Skeletal muscle satellite cell (primary cell): ENCODE results near the gene PKD1L1.

ENCODE experiments used
- H3K27me3 ChIP-seq: 2 replicates; pipeline ENCODE4 v1.7.0; 2013; ENCODE audit warnings: low read length; ENCODE audit not compliant: control insufficient read depth, insufficient read depth
- H3K36me3 ChIP-seq: 2 replicates; pipeline ENCODE4 v1.7.0; 2013; ENCODE audit warnings: mild to moderate bottlenecking, control low read depth, low read length; ENCODE audit not compliant: insufficient read depth
- H3K4me1 ChIP-seq: 2 replicates; pipeline ENCODE4 v1.7.0; 2013; ENCODE audit warnings: low read length; ENCODE audit not compliant: control insufficient read depth, insufficient read depth
- H3K4me2 ChIP-seq: 2 replicates; pipeline ENCODE4 v1.7.0; 2013; ENCODE audit warnings: mild to moderate bottlenecking, low read length
- H3K4me3 ChIP-seq: 2 replicates; pipeline ENCODE4 v1.7.0; 2013; ENCODE audit warnings: low read length
- H3K9ac ChIP-seq: 2 replicates; pipeline ENCODE4 v1.7.0; 2013; ENCODE audit warnings: mild to moderate bottlenecking, low read depth, low read length, moderate library complexity
- H3K9me3 ChIP-seq: replicated peaks from 2 replicates; pipeline ENCODE4 v1.7.0; 2013; ENCODE audit warnings: mild to moderate bottlenecking, control low read depth, low read length

Gene PKD1L1

GRCh38 chr7:47792521-47793121 lies 155.6 kb downstream of the PKD1L1 start:
- Histone ChIP-seq H3K4me3 (no peak overlapping the region), H3K9me3 (no peaks in the 10 kb centered on the region), H3K4me1 (peaks cover 21% of the 10 kb centered on the region), H3K36me3 (no peaks in the 10 kb centered on the region), H3K27me3 (no peaks in the 10 kb centered on the region), H3K4me2 (no peak overlapping the region), H3K9ac (no peak overlapping the region)

- Histone ChIP-seq H3K4me1 (peaks cover 30% of the 10 kb centered on the region), H3K9ac (no peak overlapping the region), H3K4me3 (no peak overlapping the region), H3K27me3 (no peaks in the 10 kb centered on the region), H3K9me3 (no peaks in the 10 kb centered on the region), H3K4me2 (no peak overlapping the region), H3K36me3 (no peaks in the 10 kb centered on the region)
These were observed 156.6 kb downstream of the PKD1L1 start for GRCh38 chr7:47791682-47792081.

GRCh38 chr7:47788083-47788482 lies 160.2 kb downstream of the PKD1L1 start:
- Histone ChIP-seq H3K4me1 (peaks cover 50% of the 10 kb centered on the region), H3K9ac (no peak overlapping the region), H3K4me2 (no peak overlapping the region), H3K36me3 (no peaks in the 10 kb centered on the region), H3K27me3 (no peaks in the 10 kb centered on the region), H3K4me3 (no peak overlapping the region), H3K9me3 (no peaks in the 10 kb centered on the region)

GRCh38 chr7:47787249-47788069 lies 160.8 kb downstream of the PKD1L1 start:
- Histone ChIP-seq H3K4me3 (no peak overlapping the region), H3K4me1 (peaks cover 56% of the 10 kb centered on the region)

GRCh38 chr7:47786557-47787248 lies 161.6 kb downstream of the PKD1L1 start:
- H3K4me3 ChIP-seq: peak overlapping the region; percentile 31
- no peaks in the 10 kb centered on the region for H3K9me3 ChIP-seq
- peak overlapping the region; percentile 61 for H3K4me2 ChIP-seq
- no peaks in the 10 kb centered on the region for H3K27me3 ChIP-seq
- peaks cover 58% of the 10 kb centered on the region for H3K4me1 ChIP-seq
- H3K9ac ChIP-seq: peak overlapping the region; percentile 79
- H3K36me3 ChIP-seq: no peaks in the 10 kb centered on the region

More at GRCh38 chr7:47787249-47788069, 160.8 kb downstream of the PKD1L1 start:
- Histone ChIP-seq H3K36me3 (no peaks in the 10 kb centered on the region), H3K4me2 (peak overlapping the region; percentile 17), H3K9me3 (no peaks in the 10 kb centered on the region), H3K27me3 (no peaks in the 10 kb centered on the region), H3K9ac (peak overlapping the region; percentile 79)

GRCh38 chr7:47785923-47786556 lies 162.2 kb downstream of the PKD1L1 start:
- Histone ChIP-seq H3K9ac (peak overlapping the region; percentile 79), H3K4me2 (peak overlapping the region; percentile 61), H3K27me3 (no peaks in the 10 kb centered on the region), H3K36me3 (no peaks in the 10 kb centered on the region), H3K9me3 (no peaks in the 10 kb centered on the region), H3K4me1 (peaks cover 59% of the 10 kb centered on the region), H3K4me3 (peak overlapping the region; percentile 31)

GRCh38 chr7:47783456-47784223 lies 164.6 kb downstream of the PKD1L1 start:
- Histone ChIP-seq H3K27me3 (no peaks in the 10 kb centered on the region), H3K4me1 (peaks cover 59% of the 10 kb centered on the region), H3K4me2 (peak overlapping the region; percentile 71), H3K36me3 (no peaks in the 10 kb centered on the region), H3K9me3 (no peaks in the 10 kb centered on the region), H3K4me3 (peak overlapping the region; percentile 12), H3K9ac (peak overlapping the region; percentile 79)

- H3K4me1 ChIP-seq: peaks cover 61% of the 10 kb centered on the region
These were observed 165.5 kb downstream of the PKD1L1 start for GRCh38 chr7:47782792-47783191.

GRCh38 chr7:47782022-47782421 lies 166.2 kb downstream of the PKD1L1 start:
- Histone ChIP-seq H3K36me3 (no peaks in the 10 kb centered on the region), H3K27me3 (no peaks in the 10 kb centered on the region), H3K9me3 (no peaks in the 10 kb centered on the region), H3K4me3 (no peak overlapping the region), H3K4me2 (no peak overlapping the region), H3K9ac (peak overlapping the region; percentile 79), H3K4me1 (peaks cover 54% of the 10 kb centered on the region)

More at GRCh38 chr7:47782792-47783191, 165.5 kb downstream of the PKD1L1 start:
- H3K36me3 ChIP-seq: no peaks in the 10 kb centered on the region
- no peak overlapping the region for H3K4me2 ChIP-seq
- no peaks in the 10 kb centered on the region for H3K27me3 ChIP-seq
- no peaks in the 10 kb centered on the region for H3K9me3 ChIP-seq
- H3K4me3 ChIP-seq: no peak overlapping the region
- H3K9ac ChIP-seq: peak overlapping the region; percentile 79

GRCh38 chr7:47780555-47780954 lies 167.7 kb downstream of the PKD1L1 start:
- Histone ChIP-seq H3K4me1 (peaks cover 48% of the 10 kb centered on the region), H3K27me3 (no peaks in the 10 kb centered on the region), H3K4me2 (no peak overlapping the region), H3K36me3 (no peaks in the 10 kb centered on the region), H3K4me3 (no peak overlapping the region), H3K9me3 (no peaks in the 10 kb centered on the region), H3K9ac (no peak overlapping the region)
